ENCODE measurements around the gene ENOX1. TPM values are rescaled to one million over a fixed set of nuclear protein-coding genes. Genes with fewer than 3 reads are reported as not detected.

Gene ENOX1
- total RNA-seq, 1 experiment from 2014 or later: 0.26 TPM

DNA sequence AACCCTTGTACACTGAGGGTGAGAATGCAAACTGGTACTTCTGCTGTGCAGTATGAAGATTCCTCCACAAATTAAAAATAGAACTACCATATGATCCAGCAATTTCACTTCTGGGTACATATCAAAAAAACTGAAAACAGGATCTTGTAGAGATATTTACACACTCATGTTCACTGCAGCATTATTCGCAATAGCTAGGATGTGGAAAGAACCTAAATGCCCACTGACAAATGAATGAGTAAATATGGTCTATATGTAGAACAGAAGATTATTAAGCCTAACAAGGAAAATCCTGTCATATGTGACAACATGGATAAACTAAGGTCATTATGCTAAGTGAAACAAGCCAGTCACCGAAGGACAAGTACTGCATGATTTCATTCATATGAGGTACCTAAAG is 304.7 kb downstream of the ENOX1 start (continued):
- TF ChIP-seq NR3C1 (CRISPR knock-in tag; conservative IDR thresholded peaks at IDR 0.05; ENCODE audit: low read depth) (no peak), ZNF671 (CRISPR knock-in tag; IDR thresholded peaks at IDR 0.05) (no peak)

DNA sequence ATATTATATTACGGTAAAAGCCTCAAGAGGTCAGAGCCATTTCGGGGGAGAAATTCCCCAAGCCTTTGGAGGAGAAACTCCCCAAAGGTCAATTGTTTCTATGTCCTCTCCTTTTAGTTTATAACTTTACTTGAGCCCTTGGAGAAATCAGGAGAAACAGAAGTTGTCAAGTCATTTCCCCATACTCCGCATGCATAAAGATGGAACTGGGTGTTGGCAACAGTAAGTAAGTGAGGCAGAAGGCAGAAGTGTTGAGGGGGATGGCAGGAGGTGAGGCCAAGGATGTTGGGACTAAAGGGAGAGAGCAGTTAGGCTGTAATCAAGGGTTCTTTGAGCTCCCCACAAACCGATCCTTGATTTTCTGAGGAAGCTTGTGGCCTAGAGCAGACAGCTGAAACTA is 307.9 kb downstream of the ENOX1 start:
- ATAC-seq: no peak
- TF ChIP-seq, protein P1, sequence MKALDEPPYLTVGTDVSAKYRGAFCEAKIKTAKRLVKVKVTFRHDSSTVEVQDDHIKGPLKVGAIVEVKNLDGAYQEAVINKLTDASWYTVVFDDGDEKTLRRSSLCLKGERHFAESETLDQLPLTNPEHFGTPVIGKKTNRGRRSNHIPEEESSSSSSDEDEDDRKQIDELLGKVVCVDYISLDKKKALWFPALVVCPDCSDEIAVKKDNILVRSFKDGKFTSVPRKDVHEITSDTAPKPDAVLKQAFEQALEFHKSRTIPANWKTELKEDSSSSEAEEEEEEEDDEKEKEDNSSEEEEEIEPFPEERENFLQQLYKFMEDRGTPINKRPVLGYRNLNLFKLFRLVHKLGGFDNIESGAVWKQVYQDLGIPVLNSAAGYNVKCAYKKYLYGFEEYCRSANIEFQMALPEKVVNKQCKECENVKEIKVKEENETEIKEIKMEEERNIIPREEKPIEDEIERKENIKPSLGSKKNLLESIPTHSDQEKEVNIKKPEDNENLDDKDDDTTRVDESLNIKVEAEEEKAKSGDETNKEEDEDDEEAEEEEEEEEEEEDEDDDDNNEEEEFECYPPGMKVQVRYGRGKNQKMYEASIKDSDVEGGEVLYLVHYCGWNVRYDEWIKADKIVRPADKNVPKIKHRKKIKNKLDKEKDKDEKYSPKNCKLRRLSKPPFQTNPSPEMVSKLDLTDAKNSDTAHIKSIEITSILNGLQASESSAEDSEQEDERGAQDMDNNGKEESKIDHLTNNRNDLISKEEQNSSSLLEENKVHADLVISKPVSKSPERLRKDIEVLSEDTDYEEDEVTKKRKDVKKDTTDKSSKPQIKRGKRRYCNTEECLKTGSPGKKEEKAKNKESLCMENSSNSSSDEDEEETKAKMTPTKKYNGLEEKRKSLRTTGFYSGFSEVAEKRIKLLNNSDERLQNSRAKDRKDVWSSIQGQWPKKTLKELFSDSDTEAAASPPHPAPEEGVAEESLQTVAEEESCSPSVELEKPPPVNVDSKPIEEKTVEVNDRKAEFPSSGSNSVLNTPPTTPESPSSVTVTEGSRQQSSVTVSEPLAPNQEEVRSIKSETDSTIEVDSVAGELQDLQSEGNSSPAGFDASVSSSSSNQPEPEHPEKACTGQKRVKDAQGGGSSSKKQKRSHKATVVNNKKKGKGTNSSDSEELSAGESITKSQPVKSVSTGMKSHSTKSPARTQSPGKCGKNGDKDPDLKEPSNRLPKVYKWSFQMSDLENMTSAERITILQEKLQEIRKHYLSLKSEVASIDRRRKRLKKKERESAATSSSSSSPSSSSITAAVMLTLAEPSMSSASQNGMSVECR (CRISPR knock-in tag; IDR thresholded peaks at IDR 0.05; ENCODE audit: borderline replicate concordance): no peak
- TF ChIP-seq NFATC4 (CRISPR knock-in tag; IDR thresholded peaks at IDR 0.05) (no peak), MYBL2 (CRISPR knock-in tag; IDR thresholded peaks at IDR 0.05) (no peak), ZNF219 (CRISPR knock-in tag; IDR thresholded peaks at IDR 0.05; ENCODE audit: borderline replicate concordance) (no peak), PRRX2 (CRISPR knock-in tag; IDR thresholded peaks at IDR 0.05) (no peak), ETV6 (CRISPR knock-in tag; IDR thresholded peaks at IDR 0.05) (no peak), ATF1 (CRISPR knock-in tag; IDR thresholded peaks at IDR 0.05) (no peak)
- TF ChIP-seq, protein P2, sequence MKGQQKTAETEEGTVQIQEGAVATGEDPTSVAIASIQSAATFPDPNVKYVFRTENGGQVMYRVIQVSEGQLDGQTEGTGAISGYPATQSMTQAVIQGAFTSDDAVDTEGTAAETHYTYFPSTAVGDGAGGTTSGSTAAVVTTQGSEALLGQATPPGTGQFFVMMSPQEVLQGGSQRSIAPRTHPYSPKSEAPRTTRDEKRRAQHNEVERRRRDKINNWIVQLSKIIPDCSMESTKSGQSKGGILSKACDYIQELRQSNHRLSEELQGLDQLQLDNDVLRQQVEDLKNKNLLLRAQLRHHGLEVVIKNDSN (CRISPR knock-in tag; IDR thresholded peaks at IDR 0.05): no peak
- TF ChIP-seq, protein P3, sequence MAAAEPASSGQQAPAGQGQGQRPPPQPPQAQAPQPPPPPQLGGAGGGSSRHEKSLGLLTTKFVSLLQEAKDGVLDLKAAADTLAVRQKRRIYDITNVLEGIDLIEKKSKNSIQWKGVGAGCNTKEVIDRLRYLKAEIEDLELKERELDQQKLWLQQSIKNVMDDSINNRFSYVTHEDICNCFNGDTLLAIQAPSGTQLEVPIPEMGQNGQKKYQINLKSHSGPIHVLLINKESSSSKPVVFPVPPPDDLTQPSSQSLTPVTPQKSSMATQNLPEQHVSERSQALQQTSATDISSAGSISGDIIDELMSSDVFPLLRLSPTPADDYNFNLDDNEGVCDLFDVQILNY (CRISPR knock-in tag; IDR thresholded peaks at IDR 0.05): no peak
- TF ChIP-seq, protein P4, sequence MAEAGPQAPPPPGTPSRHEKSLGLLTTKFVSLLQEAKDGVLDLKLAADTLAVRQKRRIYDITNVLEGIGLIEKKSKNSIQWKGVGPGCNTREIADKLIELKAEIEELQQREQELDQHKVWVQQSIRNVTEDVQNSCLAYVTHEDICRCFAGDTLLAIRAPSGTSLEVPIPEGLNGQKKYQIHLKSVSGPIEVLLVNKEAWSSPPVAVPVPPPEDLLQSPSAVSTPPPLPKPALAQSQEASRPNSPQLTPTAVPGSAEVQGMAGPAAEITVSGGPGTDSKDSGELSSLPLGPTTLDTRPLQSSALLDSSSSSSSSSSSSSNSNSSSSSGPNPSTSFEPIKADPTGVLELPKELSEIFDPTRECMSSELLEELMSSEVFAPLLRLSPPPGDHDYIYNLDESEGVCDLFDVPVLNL (CRISPR knock-in tag; IDR thresholded peaks at IDR 0.05; ENCODE audit: borderline replicate concordance, low read depth): no peak
- TF ChIP-seq, protein P5, sequence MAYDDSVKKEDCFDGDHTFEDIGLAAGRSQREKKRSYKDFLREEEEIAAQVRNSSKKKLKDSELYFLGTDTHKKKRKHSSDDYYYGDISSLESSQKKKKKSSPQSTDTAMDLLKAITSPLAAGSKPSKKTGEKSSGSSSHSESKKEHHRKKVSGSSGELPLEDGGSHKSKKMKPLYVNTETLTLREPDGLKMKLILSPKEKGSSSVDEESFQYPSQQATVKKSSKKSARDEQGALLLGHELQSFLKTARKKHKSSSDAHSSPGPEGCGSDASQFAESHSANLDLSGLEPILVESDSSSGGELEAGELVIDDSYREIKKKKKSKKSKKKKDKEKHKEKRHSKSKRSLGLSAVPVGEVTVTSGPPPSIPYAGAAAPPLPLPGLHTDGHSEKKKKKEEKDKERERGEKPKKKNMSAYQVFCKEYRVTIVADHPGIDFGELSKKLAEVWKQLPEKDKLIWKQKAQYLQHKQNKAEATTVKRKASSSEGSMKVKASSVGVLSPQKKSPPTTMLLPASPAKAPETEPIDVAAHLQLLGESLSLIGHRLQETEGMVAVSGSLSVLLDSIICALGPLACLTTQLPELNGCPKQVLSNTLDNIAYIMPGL (CRISPR knock-in tag; IDR thresholded peaks at IDR 0.05): no peak
- TF ChIP-seq, protein P6, sequence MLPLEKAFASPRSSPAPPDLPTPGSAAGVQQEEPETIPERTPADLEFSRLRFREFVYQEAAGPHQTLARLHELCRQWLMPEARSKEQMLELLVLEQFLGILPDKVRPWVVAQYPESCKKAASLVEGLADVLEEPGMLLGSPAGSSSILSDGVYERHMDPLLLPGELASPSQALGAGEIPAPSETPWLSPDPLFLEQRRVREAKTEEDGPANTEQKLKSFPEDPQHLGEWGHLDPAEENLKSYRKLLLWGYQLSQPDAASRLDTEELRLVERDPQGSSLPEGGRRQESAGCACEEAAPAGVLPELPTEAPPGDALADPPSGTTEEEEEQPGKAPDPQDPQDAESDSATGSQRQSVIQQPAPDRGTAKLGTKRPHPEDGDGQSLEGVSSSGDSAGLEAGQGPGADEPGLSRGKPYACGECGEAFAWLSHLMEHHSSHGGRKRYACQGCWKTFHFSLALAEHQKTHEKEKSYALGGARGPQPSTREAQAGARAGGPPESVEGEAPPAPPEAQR (CRISPR knock-in tag; IDR thresholded peaks at IDR 0.05): no peak
- no peaks in the 10 kb centered on the region for H3K27me3 Mint-ChIP-seq (ENCODE audit: low read depth)
- H3K4me3 Mint-ChIP-seq: no peak overlapping the region
- no peaks in the 10 kb centered on the region for H3K4me1 Mint-ChIP-seq
- CTCF ChIA-PET: interaction anchor here (0.7 kb wide), 1 partner anchor 149 kb away, joined by 3 read pairs; no protein-coding TSS in a partner anchor
- H3K36me3 Mint-ChIP-seq: no peaks in the 10 kb centered on the region
- H3K27ac Mint-ChIP-seq: no peak overlapping the region
- no peak for DNase-seq (ENCODE audit: low spot score)
- H3K9me3 Mint-ChIP-seq: no peaks in the 10 kb centered on the region
- POLR2A ChIA-PET: no interaction called here
